Measurements from ENCODE around the gene CGB1. TPM values are rescaled to one million over a fixed set of nuclear protein-coding genes. Genes with fewer than 3 reads are reported as not detected.
A peak's percentile ranks its signal among the peaks of the same experiment; 100 is the strongest.

The CGB1 gene
- total RNA-seq, 1 experiment from 2014 or later, result not detected

DNA sequence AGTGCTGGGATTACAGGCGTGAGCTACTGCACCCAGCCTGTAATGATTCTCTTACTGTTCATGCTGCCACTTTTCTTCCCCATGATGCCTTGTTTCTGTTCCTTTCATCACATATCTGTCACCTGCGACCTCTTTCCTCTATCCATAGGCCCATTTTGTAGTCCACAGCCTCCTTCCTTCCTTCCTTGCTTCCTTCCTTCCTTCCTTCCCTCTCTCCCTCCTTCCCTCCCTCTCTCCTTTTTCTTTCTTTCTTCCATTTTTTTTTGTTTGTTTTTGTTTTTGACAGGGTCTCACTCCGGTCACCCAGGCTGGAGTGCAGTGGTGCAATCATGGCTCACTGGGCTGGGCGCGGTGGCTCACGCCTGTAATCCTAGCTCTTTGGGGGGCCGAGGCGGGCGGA is 47.8 kb downstream of the CGB1 start:
- Mint-ChIP-seq H3K4me3 (no peak overlapping the region), H3K27me3 (ENCODE audit: low read depth) (no peaks in the 10 kb centered on the region), H3K36me3 (ENCODE audit: insufficient read depth in 1 of 3, low read depth in 3 of 3) (peaks cover 20 to 55% (median 51%) of the 10 kb centered on the region in 3 experiments), H3K27ac (peak overlapping the region in 1 of 3 experiments; percentile 13; a peak in 2 of 7 replicates), H3K4me1 (peaks cover 20 to 24% of the 10 kb centered on the region in 2 experiments), H3K9me3 (no peaks in the 10 kb centered on the region)
- no peak overlapping the region for H3K14ac ChIP-seq (ENCODE audit: insufficient read depth, low read length)
- H3K27ac ChIP-seq (ENCODE audit: insufficient read length, low read depth, low read length), result no peak overlapping the region
- no peak overlapping the region for H3K23ac ChIP-seq (ENCODE audit: insufficient read length, low read depth, low read length)
- peaks cover 8% of the 10 kb centered on the region for H3K23me2 ChIP-seq (ENCODE audit: insufficient read length, low read depth, low read length, poor library complexity, severe bottlenecking)
- H2BK120ac ChIP-seq (ENCODE audit: low read depth, low read length, poor library complexity, severe bottlenecking), result no peak overlapping the region
- no peak overlapping the region for H4K8ac ChIP-seq (replicated peaks; ENCODE audit: insufficient read length, low read depth, low read length)
- H3K9me3 ChIP-seq (ENCODE audit: control insufficient read depth, low read depth, low read length), result no peaks in the 10 kb centered on the region
- no peak overlapping the region for H4K5ac ChIP-seq (ENCODE audit: insufficient read length, low read depth, low read length)
- H3T11ph ChIP-seq (ENCODE audit: low read length), result no peak overlapping the region
- no peak overlapping the region for H3K56ac ChIP-seq (ENCODE audit: insufficient read length, low read depth, low read length)
- H3K4me2 ChIP-seq (ENCODE audit: insufficient read depth, insufficient read length, low read length), result no peak overlapping the region
- no peak overlapping the region for H4K91ac ChIP-seq (ENCODE audit: insufficient read length, low read depth, low read length)
- H3K9ac ChIP-seq (ENCODE audit: extremely low read depth, insufficient read length, low read length), result no peak overlapping the region
- no peak overlapping the region for H3K18ac ChIP-seq (ENCODE audit: insufficient read length, low read depth, low read length)
- H2BK15ac ChIP-seq (ENCODE audit: low read depth, low read length), result no peak overlapping the region
- H4K20me1 ChIP-seq (ENCODE audit: control insufficient read depth, insufficient read depth, insufficient read length), result no peaks in the 10 kb centered on the region
- no peaks in the 10 kb centered on the region for H3K27me3 ChIP-seq (ENCODE audit: insufficient read depth, low read length)
- H3K79me1 ChIP-seq (ENCODE audit: insufficient read depth, low read depth, low read length, poor library complexity, severe bottlenecking), result no peaks in the 10 kb centered on the region
- H2BK12ac ChIP-seq (ENCODE audit: insufficient read length, low read depth, low read length), result no peak overlapping the region
- no peak overlapping the region for H3K4ac ChIP-seq (ENCODE audit: low read depth, low read length)
- H3K79me2 ChIP-seq (ENCODE audit: insufficient read depth, low read length), result no peaks in the 10 kb centered on the region; the same call in 1 of the 2 replicates
- DNase-seq, result no peak
- no peak overlapping the region for H2BK20ac ChIP-seq (ENCODE audit: low read depth, low read length, poor library complexity, severe bottlenecking)
- no CpG with 5 or more reads among the region's 9 CpGs for WGBS (ENCODE audit: extremely low coverage, insufficient read length, low lambda C conversion rate)
- no peak overlapping the region for H2BK5ac ChIP-seq (ENCODE audit: insufficient read length, low read length)
- H2AFZ ChIP-seq (ENCODE audit: low read length), result no peak overlapping the region
- no peak overlapping the region for H2AK5ac ChIP-seq (ENCODE audit: insufficient read length, low read length)
- H3K4me1 ChIP-seq (ENCODE audit: insufficient read depth, low read length), result no peaks in the 10 kb centered on the region; the same call in 1 of the 2 replicates
- TF ChIP-seq, protein P1, sequence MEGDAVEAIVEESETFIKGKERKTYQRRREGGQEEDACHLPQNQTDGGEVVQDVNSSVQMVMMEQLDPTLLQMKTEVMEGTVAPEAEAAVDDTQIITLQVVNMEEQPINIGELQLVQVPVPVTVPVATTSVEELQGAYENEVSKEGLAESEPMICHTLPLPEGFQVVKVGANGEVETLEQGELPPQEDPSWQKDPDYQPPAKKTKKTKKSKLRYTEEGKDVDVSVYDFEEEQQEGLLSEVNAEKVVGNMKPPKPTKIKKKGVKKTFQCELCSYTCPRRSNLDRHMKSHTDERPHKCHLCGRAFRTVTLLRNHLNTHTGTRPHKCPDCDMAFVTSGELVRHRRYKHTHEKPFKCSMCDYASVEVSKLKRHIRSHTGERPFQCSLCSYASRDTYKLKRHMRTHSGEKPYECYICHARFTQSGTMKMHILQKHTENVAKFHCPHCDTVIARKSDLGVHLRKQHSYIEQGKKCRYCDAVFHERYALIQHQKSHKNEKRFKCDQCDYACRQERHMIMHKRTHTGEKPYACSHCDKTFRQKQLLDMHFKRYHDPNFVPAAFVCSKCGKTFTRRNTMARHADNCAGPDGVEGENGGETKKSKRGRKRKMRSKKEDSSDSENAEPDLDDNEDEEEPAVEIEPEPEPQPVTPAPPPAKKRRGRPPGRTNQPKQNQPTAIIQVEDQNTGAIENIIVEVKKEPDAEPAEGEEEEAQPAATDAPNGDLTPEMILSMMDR (conservative IDR thresholded peaks at IDR 0.05), result no peak

Data from H9 (cell line).